ENCODE measurements around the gene AGMAT. TPM values are rescaled to one million over a fixed set of nuclear protein-coding genes. Genes with fewer than 3 reads are reported as not detected.
A peak's percentile ranks its signal among the peaks of the same experiment; 100 is the strongest.

AGMAT gene
- total and polyA plus RNA-seq, 9 of the 15 experiments (the other 6 are each of a cell fraction or from before 2014, with no cell fraction given): not detected

DNA sequence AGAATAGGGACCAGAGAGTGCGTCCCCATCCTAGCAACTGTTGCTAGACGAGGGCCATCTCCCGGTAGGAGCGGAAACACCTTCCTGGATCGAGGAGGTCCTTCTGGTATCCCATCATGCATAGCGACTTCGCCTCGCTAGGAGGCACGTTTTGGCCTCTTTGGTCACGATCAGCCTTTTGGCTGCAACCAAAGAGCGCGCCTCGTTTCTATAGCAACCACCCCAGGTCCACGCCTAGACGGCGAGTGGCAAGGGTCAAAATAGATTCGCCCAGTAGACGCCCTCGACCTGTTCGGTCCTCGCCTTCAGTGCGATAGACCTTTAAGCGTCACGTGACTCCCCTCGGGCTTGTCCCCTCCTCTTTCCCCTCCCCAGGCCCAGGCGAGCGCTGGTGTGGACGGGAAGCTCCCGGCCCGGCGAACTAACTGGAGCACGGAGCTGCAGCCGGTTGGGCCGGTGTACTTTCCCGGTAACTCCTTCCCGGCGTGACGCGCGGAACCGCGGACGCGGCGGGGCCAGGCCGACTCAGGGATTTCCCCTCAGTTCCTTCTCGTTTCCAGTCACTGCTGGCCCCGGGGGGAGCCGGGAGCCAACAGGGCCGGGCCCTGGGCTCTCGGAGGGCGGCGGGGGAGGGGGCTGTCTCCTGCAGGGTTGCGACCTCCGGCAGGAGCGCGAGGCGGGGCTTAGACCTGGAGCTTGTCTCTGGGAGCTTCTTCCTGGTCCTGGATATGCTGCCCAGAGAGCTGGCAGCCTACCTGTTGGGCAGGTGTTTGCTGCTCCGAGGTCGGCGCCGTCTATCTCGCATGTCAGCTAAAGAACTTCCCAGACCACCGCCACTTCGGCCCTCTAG lies 58.1 kb downstream of the AGMAT start, which contains the start of gene DNAJC16 (continued):
- TF ChIP-seq, protein P1, sequence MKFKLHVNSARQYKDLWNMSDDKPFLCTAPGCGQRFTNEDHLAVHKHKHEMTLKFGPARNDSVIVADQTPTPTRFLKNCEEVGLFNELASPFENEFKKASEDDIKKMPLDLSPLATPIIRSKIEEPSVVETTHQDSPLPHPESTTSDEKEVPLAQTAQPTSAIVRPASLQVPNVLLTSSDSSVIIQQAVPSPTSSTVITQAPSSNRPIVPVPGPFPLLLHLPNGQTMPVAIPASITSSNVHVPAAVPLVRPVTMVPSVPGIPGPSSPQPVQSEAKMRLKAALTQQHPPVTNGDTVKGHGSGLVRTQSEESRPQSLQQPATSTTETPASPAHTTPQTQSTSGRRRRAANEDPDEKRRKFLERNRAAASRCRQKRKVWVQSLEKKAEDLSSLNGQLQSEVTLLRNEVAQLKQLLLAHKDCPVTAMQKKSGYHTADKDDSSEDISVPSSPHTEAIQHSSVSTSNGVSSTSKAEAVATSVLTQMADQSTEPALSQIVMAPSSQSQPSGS (CRISPR knock-in tag; IDR thresholded peaks at IDR 0.05): no peak
- TF ChIP-seq, protein P2, sequence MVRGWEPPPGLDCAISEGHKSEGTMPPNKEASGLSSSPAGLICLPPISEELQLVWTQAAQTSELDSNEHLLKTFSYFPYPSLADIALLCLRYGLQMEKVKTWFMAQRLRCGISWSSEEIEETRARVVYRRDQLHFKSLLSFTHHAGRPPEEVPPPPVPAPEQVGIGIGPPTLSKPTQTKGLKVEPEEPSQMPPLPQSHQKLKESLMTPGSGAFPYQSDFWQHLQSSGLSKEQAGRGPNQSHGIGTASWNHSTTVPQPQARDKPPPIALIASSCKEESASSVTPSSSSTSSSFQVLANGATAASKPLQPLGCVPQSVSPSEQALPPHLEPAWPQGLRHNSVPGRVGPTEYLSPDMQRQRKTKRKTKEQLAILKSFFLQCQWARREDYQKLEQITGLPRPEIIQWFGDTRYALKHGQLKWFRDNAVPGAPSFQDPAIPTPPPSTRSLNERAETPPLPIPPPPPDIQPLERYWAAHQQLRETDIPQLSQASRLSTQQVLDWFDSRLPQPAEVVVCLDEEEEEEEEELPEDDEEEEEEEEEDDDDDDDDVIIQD (CRISPR knock-in tag; IDR thresholded peaks at IDR 0.05): no peak
- TF ChIP-seq ZNF586 (CRISPR knock-in tag; conservative IDR thresholded peaks at IDR 0.05) (no peak), SETDB1 (IDR thresholded peaks at IDR 0.05; ENCODE audit: low read length) (no peak), CTBP1 (IDR thresholded peaks at IDR 0.05; ENCODE audit: borderline replicate concordance) (peak; percentile 95)
- TF ChIP-seq, protein P3, sequence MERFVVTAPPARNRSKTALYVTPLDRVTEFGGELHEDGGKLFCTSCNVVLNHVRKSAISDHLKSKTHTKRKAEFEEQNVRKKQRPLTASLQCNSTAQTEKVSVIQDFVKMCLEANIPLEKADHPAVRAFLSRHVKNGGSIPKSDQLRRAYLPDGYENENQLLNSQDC (CRISPR knock-in tag; IDR thresholded peaks at IDR 0.05): no peak; the same call in 1 of the 2 replicates
- TF ChIP-seq, protein P4, sequence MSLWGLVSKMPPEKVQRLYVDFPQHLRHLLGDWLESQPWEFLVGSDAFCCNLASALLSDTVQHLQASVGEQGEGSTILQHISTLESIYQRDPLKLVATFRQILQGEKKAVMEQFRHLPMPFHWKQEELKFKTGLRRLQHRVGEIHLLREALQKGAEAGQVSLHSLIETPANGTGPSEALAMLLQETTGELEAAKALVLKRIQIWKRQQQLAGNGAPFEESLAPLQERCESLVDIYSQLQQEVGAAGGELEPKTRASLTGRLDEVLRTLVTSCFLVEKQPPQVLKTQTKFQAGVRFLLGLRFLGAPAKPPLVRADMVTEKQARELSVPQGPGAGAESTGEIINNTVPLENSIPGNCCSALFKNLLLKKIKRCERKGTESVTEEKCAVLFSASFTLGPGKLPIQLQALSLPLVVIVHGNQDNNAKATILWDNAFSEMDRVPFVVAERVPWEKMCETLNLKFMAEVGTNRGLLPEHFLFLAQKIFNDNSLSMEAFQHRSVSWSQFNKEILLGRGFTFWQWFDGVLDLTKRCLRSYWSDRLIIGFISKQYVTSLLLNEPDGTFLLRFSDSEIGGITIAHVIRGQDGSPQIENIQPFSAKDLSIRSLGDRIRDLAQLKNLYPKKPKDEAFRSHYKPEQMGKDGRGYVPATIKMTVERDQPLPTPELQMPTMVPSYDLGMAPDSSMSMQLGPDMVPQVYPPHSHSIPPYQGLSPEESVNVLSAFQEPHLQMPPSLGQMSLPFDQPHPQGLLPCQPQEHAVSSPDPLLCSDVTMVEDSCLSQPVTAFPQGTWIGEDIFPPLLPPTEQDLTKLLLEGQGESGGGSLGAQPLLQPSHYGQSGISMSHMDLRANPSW (CRISPR knock-in tag; IDR thresholded peaks at IDR 0.05): no peak
- TF ChIP-seq, protein P5, sequence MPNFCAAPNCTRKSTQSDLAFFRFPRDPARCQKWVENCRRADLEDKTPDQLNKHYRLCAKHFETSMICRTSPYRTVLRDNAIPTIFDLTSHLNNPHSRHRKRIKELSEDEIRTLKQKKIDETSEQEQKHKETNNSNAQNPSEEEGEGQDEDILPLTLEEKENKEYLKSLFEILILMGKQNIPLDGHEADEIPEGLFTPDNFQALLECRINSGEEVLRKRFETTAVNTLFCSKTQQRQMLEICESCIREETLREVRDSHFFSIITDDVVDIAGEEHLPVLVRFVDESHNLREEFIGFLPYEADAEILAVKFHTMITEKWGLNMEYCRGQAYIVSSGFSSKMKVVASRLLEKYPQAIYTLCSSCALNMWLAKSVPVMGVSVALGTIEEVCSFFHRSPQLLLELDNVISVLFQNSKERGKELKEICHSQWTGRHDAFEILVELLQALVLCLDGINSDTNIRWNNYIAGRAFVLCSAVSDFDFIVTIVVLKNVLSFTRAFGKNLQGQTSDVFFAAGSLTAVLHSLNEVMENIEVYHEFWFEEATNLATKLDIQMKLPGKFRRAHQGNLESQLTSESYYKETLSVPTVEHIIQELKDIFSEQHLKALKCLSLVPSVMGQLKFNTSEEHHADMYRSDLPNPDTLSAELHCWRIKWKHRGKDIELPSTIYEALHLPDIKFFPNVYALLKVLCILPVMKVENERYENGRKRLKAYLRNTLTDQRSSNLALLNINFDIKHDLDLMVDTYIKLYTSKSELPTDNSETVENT (CRISPR knock-in tag; IDR thresholded peaks at IDR 0.05): peak; percentile 96
- TF ChIP-seq, protein P6, sequence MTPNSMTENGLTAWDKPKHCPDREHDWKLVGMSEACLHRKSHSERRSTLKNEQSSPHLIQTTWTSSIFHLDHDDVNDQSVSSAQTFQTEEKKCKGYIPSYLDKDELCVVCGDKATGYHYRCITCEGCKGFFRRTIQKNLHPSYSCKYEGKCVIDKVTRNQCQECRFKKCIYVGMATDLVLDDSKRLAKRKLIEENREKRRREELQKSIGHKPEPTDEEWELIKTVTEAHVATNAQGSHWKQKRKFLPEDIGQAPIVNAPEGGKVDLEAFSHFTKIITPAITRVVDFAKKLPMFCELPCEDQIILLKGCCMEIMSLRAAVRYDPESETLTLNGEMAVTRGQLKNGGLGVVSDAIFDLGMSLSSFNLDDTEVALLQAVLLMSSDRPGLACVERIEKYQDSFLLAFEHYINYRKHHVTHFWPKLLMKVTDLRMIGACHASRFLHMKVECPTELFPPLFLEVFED (CRISPR knock-in tag; conservative IDR thresholded peaks at IDR 0.05): no peak; the same call in 1 of the 2 replicates
- TF ChIP-seq, protein P7, sequence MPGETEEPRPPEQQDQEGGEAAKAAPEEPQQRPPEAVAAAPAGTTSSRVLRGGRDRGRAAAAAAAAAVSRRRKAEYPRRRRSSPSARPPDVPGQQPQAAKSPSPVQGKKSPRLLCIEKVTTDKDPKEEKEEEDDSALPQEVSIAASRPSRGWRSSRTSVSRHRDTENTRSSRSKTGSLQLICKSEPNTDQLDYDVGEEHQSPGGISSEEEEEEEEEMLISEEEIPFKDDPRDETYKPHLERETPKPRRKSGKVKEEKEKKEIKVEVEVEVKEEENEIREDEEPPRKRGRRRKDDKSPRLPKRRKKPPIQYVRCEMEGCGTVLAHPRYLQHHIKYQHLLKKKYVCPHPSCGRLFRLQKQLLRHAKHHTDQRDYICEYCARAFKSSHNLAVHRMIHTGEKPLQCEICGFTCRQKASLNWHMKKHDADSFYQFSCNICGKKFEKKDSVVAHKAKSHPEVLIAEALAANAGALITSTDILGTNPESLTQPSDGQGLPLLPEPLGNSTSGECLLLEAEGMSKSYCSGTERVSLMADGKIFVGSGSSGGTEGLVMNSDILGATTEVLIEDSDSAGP (CRISPR knock-in tag; IDR thresholded peaks at IDR 0.05): peak; percentile 99

Measured in K562 (cell line).